Heart right ventricle (tissue), 16 donors: ENCODE results near the gene DRC1. TPM values are rescaled to one million over a fixed set of nuclear protein-coding genes. Genes with fewer than 3 reads are reported as not detected.

Experiments used
- ATAC-seq, 8 donors: fragments of 200-7000 bp; cut with Tn5 transposase; one replicate each; pipeline ENCODE4 v1.9.1; 2020; ENCODE audit warnings: mild to moderate bottlenecking in 8 of 8, moderate library complexity in 8 of 8, moderate number of reproducible peaks in 1 of 8
- DNase-seq, 2 donors: peaks; one replicate each; pipeline ENCODE4 v3.0.0-alpha.2; 2020
- H3K27ac ChIP-seq, 10 donors: fragments of 200-600 bp; sonication (generic) in 2 of 10; one replicate each; pipeline versions ENCODE4 v1.5.0 to v1.8.0; 2020 to 2022; ENCODE audit warnings: mild to moderate bottlenecking in 3 of 10
- H3K27me3 ChIP-seq, 7 donors: fragments of 200-600 bp; one replicate each; pipeline ENCODE4 v1.8.0; 2021 to 2022; ENCODE audit warnings: mild to moderate bottlenecking in 2 of 7
- H3K36me3 ChIP-seq, 9 donors: fragments of 200-600 bp; sonication (generic) in 1 of 9; one replicate each; pipeline versions ENCODE4 v1.5.0 to v1.8.0; 2020 to 2022; ENCODE audit warnings: mild to moderate bottlenecking in 2 of 9
- H3K4me1 ChIP-seq, 9 donors: fragments of 200-600 bp; sonication (generic) in 1 of 9; one replicate each; pipeline versions ENCODE4 v1.5.0 to v1.8.0; 2020 to 2022; ENCODE audit warnings: mild to moderate bottlenecking in 4 of 9
- H3K4me3 ChIP-seq, 10 donors: fragments of 200-600 bp; sonication (generic) in 2 of 10; one replicate each; pipeline versions ENCODE4 v1.5.0 to v1.8.0; 2020 to 2022; ENCODE audit warnings: mild to moderate bottlenecking in 7 of 10, moderate library complexity in 2 of 10
- H3K9me3 ChIP-seq, 11 donors: fragments of 200-600 bp in 10 of 11; sonication (generic) in 2 of 11; one replicate each; pipeline versions ENCODE4 v1.5.0 to v1.8.0; 2013 to 2022; ENCODE audit warnings: mild to moderate bottlenecking in 2 of 11, control low read depth in 1 of 11, moderate library complexity in 1 of 11
- WGBS, 2 donors: extraction: QIAGEN DNeasy Blood & Tissue Kit; methylation state at CpG; one replicate each; pipeline ENCODE4 v1.1.7; 2013; ENCODE audit warnings: inconsistent platforms in 1 of 2; 5-methylcytosine and 5-hydroxymethylcytosine counted together
- intact Hi-C, 10 donors: fragments of 100-400 bp; cut with DNase I; formaldehyde crosslinking; loops; one replicate each; pipeline versions ENCODE4 v1.11.1 to v1.14.2; 2022
- polyA plus RNA-seq, 2 donors: library from polyadenylated mRNA; stranded (reverse); fragments of 200-250 nt; gene quantifications; one replicate each; pipeline ENCODE4 v1.2.3, GENCODE V29; 2013
- total RNA-seq, 10 donors: library from RNA; stranded (reverse); fragmentation: NEBNext Ultra II Directional in 3 of 10; extraction: Animal tissue kit (Norgen Biotek cat#: 25700) in 3 of 10; gene quantifications; one replicate each; pipeline versions ENCODE4 v1.2.1 to v1.2.4, GENCODE V29; 2021 to 2023
- TF ChIP-seq, protein P1 (sequence below), 9 donors: fragments of 200-600 bp; sonication (generic) in 2 of 9; IDR thresholded peaks; one replicate each; pipeline versions ENCODE4 v1.5.0 to v1.8.0; 2021 to 2022; ENCODE audit warnings: antibody characterized with exemption in 9 of 9, mild to moderate bottlenecking in 5 of 9, moderate library complexity in 1 of 9
- donor health status: Arrhythmogenic right ventricular cardiomyopathy.
- donor health status: ischemic (EF 13 %, LVEDD 7.1; RV severe dilation, severe dysfunction).
- donor health status: healthy with polysubstance abuse.
- donor health status: DM: no; HTN: yes; CAD: no.
- donor health status: DM: no; HTN: no; CAD: no.
- donor health status: ischemic (EF 25% LVEDD 6.9; RV normal size, moderate dysfunction).
- donor health status: ischemic (EF 25% LVEDD 5.7; RV mildly dilated, moderate dysfunction).
- donor health status: healthy.
- donor health status: DM: yes; HTN: yes; CAD: no.
- donor health status: Ischemic cardiomyopathy.
- donor health status: ischemic (EF 35%, LVEDD 5.7; RV mildly dilated, moderate dysfunction).
- donor health status: nonischemic (EF 11% LVEDD 7.7; RV severe dilation, severe dysfunction).
- donor health status: DM: yes; HTN: yes; CAD: no.
- donor health status: PGD.
- donor health status: ischemic (EF 29% LVEDD 5.4; RV normal size, mild dysfunction).
- donor health status: nonischemic (EF 23%, LVEDD 6.1; RV moderate dilation, normal function).

The DRC1 gene
- total and polyA plus RNA-seq, 12 donors, result 0.06 to 0.37 (median 0.20) TPM; not detected in 8

DNA sequence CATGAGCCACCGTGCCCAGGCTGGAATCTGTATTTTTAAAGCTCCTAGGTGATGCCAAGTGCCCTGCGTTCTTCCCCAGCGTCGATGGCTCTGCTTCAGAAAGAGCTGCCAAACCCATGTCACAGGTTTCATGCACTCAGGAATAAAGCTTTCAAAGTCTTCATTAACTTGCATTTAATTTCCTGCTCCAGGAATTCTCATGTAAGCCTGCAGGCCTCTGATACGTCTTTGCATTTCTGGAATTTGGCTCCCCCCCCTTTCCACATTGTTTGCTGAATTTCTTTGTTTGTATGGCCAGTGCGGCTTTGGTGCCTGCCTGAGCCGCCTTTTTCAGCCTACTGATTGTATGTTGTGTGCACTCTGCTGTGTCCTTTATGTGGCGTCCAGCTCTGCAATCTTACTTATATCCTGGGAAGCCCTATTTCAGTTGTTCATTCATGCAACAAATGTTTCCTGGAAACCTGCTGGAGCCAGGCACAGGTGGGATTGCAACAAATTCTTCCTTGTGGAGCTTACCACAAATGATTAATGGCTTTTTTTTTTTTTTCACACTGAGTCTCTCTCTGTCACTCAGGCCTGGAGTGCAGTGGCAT, 94.1 kb downstream of the DRC1 start:
- H3K27ac ChIP-seq, result no peak overlapping the region
- ATAC-seq (peak in 1 of 8 donors; percentile 65), DNase-seq (no peak)
- no peaks in the 10 kb centered on the region for H3K9me3 ChIP-seq
- peaks cover 0 to 3% (median 0%) of the 10 kb centered on the region in 9 donors for H3K4me1 ChIP-seq
- intact Hi-C loops, result no loop called here
- no peak overlapping the region for H3K4me3 ChIP-seq
- peaks cover 0 to 26% (median 0%) of the 10 kb centered on the region in 7 donors for H3K27me3 ChIP-seq
- 65 to 70% methylated on average over 8 of the region's 8 CpGs for WGBS, 2 donors
- TF ChIP-seq, protein P1, sequence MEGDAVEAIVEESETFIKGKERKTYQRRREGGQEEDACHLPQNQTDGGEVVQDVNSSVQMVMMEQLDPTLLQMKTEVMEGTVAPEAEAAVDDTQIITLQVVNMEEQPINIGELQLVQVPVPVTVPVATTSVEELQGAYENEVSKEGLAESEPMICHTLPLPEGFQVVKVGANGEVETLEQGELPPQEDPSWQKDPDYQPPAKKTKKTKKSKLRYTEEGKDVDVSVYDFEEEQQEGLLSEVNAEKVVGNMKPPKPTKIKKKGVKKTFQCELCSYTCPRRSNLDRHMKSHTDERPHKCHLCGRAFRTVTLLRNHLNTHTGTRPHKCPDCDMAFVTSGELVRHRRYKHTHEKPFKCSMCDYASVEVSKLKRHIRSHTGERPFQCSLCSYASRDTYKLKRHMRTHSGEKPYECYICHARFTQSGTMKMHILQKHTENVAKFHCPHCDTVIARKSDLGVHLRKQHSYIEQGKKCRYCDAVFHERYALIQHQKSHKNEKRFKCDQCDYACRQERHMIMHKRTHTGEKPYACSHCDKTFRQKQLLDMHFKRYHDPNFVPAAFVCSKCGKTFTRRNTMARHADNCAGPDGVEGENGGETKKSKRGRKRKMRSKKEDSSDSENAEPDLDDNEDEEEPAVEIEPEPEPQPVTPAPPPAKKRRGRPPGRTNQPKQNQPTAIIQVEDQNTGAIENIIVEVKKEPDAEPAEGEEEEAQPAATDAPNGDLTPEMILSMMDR (IDR thresholded peaks at IDR 0.05), result no peak
- no peaks in the 10 kb centered on the region for H3K36me3 ChIP-seq

DNA sequence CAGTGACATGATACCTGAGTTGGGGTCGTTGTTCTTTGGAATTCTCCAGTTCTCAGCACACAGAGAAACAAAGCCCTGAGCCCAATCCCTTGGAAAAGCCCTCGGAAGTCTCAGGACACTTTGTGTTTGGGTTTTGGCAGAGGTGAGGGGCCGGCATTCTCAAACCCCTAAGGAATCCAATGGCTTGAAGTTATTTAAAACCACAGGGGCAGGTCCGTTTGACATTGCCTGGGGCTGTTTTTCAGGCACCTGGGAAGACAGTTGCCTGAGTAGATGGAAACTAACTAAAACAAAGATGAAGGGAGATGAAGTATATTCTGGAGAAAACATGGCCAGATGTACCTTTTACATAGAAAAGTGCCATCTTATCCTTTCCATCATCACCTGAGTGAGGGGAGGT, 98.7 kb downstream of the DRC1 start:
- DNase-seq (no peak), ATAC-seq (no peak)
- H3K27me3 ChIP-seq, result peaks cover 0 to 46% (median 14%) of the 10 kb centered on the region in 7 donors
- 56 to 61% methylated on average over 4 of the region's 4 CpGs for WGBS, 2 donors
- H3K27ac ChIP-seq, result no peak overlapping the region
- TF ChIP-seq, protein P1 (IDR thresholded peaks at IDR 0.05), result no peak
- H3K9me3 ChIP-seq, result no peaks in the 10 kb centered on the region
- H3K4me1 ChIP-seq, result peaks cover 0 to 13% (median 10%) of the 10 kb centered on the region in 9 donors
- intact Hi-C loops, result loop anchor here in 2 of 10 donors (5.0 kb wide), 1 partner anchor 77 kb away; no protein-coding TSS in a partner anchor
- H3K4me3 ChIP-seq, result no peak overlapping the region
- H3K36me3 ChIP-seq, result no peaks in the 10 kb centered on the region

DNA sequence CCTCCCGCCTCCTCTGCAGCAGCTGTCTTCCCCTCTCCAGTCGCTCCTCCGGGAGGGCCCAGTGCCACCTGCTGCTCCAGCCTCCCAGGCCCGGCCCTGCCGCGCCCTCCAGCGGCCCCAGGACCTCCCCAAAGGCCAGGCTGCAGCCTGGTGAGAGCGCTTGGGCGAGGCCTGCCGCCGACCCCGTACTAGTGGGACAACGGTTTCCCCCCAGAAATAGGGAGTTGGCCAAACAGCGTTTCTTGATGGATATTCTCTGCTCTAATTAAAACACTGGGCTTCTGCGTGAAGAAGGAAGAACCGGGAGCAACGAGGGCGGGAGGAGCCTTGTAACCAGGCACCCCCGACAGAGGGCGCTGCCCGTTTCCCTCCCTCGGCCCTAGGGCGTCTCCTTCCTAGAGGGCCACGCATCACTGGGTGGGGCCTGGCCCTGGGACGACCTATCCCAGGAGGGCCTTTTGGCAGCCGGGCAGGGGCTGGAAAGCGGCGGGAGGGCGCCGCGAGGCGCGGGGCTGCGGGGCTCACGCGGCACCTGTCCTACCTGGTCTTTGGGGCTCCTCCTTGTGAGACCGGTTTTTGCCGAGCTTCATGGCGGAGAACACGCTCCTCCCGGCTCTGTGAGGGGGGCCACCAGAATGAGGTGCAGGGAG, 101.6 kb downstream of the DRC1 start:
- intact Hi-C loops, result loop anchor here in 3 of 10 donors (1.0 to 5.0 kb wide), 2 partner anchors 74 kb away; no protein-coding TSS in a partner anchor
- peak; percentile 85 to 94 (median 92) for ATAC-seq

DNA sequence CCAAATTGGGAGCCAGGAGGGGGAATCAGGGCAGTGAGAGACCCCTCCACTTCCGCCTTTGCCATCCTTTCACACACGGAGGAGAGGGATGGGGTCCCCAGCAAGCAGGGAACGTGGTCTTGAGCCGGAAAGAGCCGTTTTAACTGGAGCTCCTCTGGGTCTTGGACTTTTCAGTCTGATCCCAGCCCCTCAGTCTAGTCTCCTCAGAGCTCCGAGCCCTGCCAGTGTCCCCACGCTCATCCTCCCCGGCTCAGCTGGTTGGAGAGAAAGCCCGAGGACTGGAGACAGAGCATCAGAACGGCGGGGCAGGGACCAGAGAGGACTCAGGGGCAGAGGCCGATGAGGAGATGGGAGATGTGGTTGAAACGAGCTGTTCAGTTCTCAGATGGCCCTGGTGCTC, 102.3 kb downstream of the DRC1 start:
- Histone ChIP-seq H3K27me3 (peaks cover 0 to 30% (median 12%) of the 10 kb centered on the region in 7 donors), H3K4me3 (peak overlapping the region in 5 of 10 donors; percentile 41 to 52 (median 45)), H3K4me1 (peaks cover 0 to 13% (median 10%) of the 10 kb centered on the region in 9 donors), H3K27ac (no peak overlapping the region), H3K36me3 (no peaks in the 10 kb centered on the region), H3K9me3 (no peaks in the 10 kb centered on the region)
- WGBS, 2 donors, result 54 to 65% methylated on average over 13 of the region's 13 CpGs
- intact Hi-C loops, result loop anchor here in 2 of 10 donors (5.0 kb wide), 1 partner anchor 73 kb away; no protein-coding TSS in a partner anchor
- TF ChIP-seq, protein P1 (IDR thresholded peaks at IDR 0.05), result no peak
- no peak for DNase-seq
- no peak for ATAC-seq

More for the DNA sequence above, 101.6 kb downstream of the DRC1 start:
- peaks cover 0 to 13% (median 10%) of the 10 kb centered on the region in 9 donors for H3K4me1 ChIP-seq
- 3% methylated on average over 37 to 41 of the region's 41 CpGs for WGBS, 2 donors
- H3K4me3 ChIP-seq, result peak overlapping the region; percentile 8 to 52 (median 42)
- H3K36me3 ChIP-seq, result no peaks in the 10 kb centered on the region
- H3K27ac ChIP-seq, result no peak overlapping the region
- H3K27me3 ChIP-seq, result peaks cover 0 to 36% (median 12%) of the 10 kb centered on the region in 7 donors
- H3K9me3 ChIP-seq, result no peaks in the 10 kb centered on the region
- TF ChIP-seq, protein P1 (IDR thresholded peaks at IDR 0.05), result peak; percentile 51 to 95 (median 82)
- peak; percentile 58 to 76 for DNase-seq
